HG03460 (cell line): ENCODE data around the gene NPTXR.

Source experiments
- ATAC-seq: cut with Tn5 transposase; IDR thresholded peaks from one replicate; pipeline ENCODE4 v1.9.1; 2021; ENCODE audit not compliant: unreplicated experiment

Gene NPTXR

GRCh38 chr22:38843657-38844314 lies at the start of gene NPTXR:
Gene NPTXR, minus strand, starts transcription at chr22:38844028.
- ATAC-seq = no peak

- no peak for ATAC-seq
Measured at GRCh38 chr22:38891256-38891655, 47.4 kb upstream of the NPTXR start.

- no peak for ATAC-seq
Measured at GRCh38 chr22:38890377-38890776, 46.5 kb upstream of the NPTXR start.

DNA sequence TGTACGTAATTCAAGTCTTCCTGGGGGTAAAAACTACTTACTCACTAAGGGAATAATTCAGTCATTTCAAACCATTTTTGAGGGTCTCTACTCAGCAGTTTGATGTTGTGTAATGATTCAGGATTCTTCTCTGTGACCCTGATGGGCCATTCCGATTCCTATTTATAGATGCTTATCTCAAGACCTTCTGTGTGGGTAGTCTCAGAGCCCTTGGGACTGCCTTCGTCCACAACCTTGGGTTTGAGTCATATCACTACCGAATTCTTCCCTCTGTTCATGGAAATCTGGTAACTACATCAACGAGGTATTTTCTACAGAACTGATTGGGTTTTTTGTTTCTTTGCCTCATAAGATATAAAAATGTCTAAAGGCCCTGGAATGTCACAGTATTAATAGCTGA lies 42.5 kb upstream of the NPTXR start:
- no peak for ATAC-seq

DNA sequence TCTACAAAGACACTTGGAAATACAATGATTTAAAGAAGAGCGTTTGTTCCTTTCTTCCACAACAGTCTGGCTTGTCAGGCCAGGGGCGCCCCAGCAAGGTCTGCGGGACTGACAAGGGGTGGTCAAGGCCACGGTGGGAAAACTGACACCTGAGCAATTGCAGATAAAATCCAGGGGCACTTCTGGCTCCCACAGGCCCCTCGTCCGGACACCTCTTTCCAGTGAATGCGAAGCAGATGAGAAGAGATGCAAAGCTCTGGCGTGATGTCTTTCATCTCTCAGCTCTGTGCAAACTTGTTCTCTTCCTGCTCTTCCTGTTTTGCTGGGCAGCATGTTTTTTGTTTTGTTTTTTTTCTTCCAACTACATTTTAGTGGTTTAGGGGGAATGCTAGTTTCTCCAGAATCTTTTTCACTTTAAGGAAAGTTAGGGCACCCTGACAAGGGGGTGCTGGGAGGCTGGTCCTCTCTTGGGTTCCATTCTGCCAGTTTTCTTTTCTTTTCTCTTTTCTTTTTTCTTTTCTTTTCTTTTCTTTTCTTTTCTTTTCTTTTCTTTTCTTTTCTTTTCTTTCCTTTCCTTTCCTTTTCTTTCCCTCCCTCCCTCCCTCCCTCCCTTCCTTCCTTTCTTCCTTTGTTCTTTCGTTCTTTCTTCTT lies 39.3 kb upstream of the NPTXR start:
- ATAC-seq = no peak

- no peak for ATAC-seq
Measured at GRCh38 chr22:38881997-38882879, 38.4 kb upstream of the NPTXR start.

DNA sequence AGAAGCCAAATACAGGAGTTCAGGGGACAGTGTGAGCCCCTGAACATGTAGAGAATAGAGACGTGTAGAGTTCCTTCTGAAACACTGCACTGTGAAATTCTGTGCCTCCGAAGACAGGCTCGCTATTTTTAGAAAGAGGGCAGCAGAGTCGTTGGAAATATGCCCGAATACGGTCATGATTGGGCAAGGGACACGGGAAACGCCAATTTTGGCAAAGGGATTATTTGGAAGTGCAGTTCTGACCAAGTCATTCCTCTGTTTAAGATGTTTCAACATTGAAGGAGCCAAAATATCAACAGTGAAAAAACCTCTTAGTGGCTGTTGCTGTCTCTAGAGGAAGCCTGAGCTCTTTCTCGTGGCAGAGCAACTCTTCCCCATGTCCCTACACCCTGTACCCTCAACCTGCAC lies 37.6 kb upstream of the NPTXR start:
- ATAC-seq = no peak

DNA sequence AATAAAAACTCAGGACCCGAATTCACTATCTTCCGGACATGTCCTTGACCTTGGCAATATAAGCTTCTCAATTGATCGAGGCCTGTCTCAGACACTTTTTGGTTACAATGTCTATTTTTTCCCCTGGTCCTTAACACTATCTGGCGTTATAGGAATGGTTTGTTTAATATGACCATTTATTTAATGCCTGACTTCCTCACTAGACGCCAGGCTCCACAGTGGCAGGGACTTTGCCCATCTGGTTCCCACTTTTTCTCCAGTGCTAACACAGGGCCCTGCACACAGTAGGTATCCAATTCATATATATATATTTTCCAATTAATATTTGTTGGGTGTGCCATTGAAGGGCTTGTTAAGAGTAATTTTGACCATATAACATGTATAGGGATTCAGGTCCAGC lies 36.1 kb upstream of the NPTXR start:
- no peak for ATAC-seq

DNA sequence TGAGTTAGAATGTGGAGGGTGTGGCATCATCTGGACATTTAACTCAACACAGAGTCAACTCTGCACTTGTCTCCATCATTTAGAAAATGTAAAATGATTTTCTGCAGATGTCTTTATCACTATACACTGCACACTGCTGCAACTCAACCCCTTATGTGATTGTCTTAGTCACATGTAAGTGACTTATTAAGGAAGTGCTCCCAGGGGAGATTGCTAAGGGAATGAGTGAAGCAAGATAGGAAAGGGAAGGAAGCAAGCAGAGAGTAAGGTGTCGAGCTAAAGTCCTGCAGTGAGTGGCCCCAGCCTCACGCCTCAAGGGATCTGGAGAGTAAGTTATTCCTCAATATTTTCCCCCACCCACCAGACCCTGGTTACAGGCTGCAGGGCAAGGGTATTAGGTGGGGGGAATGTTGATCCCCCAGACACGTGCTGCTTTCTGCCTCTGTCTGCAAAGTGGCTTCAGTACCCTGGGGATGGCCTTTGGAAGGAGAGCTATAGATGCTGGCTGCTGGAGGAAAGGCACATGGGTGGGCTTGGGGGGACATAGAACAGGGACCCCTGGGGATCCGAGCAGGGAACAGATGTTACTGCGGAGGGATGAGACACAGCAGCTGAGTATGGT lies 35.4 kb upstream of the NPTXR start:
- ATAC-seq = no peak

- ATAC-seq = no peak
Measured at GRCh38 chr22:38878001-38878400, 34.2 kb upstream of the NPTXR start.

GRCh38 chr22:38874529-38875222 lies 30.8 kb upstream of the NPTXR start:
- ATAC-seq = no peak

DNA sequence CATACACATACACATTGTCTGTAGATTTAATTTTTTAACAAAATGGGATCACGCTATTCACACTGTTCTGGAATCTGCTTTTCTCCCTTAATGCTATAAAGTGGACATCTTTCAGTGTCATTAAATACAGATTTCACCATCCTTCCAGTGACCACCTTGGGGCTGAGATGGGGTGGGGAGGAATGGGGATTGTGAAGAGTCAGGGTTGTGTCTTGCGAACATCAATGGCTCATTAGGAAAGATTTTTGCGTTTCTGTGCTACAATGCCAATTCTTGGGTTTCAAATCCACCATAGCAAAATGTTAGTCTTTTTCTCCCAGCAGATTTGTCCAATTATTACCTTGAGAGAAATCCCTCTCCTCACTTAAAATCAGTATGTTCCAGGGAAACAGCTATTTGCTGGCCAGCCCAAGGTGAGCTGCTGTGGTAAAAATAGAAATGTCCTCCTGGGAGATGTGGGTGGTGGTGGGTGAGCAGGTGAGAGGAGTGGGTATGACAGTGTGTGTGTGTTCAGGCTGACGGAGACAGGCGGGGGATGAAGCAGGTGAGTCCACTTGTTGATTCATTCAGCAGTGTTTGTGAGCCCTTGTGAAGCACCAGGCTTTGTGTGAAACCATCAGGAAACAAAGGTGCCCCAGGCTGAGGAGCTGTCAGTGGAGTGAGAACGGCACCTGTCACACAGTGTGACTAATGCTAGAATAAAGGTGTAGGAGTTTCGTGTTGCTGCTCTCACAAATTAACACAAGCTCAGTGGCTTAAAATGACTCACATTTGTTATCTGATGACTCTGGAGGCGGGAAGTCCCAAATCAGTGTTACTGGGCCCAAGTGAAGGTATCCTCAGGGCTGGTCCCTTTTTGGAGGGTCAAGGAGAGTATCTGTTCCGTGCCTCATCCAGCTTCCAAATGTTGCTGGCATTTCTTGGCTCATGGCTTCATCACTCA lies 29.9 kb upstream of the NPTXR start:
- no peak for ATAC-seq

DNA sequence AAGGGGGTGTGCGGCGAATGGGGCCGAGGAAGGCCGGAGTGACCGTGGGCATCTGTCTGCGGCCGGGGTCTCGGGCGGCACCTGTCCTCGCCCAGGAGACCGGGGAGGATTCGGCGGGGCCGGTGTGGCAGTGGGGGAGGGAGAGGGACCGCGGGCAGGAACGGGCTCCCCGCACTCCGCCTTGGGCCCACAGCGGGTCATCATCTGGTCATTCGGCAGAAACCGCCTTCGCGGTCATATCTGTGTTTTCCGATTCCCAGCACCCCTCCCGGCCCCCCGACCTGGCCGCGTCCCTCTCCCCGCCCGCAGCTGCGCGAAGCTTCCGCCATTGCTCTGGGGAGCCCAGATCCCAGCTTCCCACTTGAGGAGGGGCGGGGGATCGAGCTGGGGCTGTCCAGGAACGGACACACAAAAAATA lies 29.0 kb upstream of the NPTXR start:
- ATAC-seq = no peak

- peak; percentile 54 for ATAC-seq
Measured at GRCh38 chr22:38872172-38872830, 28.5 kb upstream of the NPTXR start, which contains the start of gene CBX6. Gene CBX6, minus strand, starts transcription at chr22:38872216. Its CDS starts 26 bp downstream, at chr22:38872190.

- ATAC-seq = peak; percentile 17
Measured at GRCh38 chr22:38871360-38872171, 27.7 kb upstream of the NPTXR start.

DNA sequence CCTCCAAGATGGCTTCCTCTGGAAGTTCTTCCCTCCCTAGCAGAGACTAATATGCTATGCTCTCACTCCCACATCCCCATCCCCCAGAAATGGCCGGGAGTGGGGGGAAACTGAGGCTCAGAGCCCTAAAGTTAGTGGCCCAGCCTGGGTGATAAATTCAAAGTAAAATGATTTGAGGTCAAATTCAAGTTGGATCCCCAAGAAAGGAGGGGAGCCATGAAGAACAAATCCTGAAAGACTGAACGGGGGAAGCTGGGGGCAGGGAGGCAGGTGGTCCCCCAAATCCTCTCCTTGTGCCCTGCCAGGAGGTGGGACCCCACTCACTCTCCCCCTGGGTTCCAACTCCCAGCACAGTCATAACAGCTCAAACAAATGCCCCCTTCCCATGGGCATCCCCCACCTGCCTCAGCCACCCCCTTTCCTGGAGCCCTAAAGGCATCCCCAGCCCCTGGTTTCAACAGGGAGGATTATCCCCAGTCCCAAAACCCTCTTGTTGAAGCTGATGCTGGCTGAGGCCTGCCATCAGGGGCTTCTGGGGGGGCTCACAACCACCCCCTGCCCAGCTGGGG lies 27.0 kb upstream of the NPTXR start:
- ATAC-seq = no peak

- ATAC-seq = no peak
Measured at GRCh38 chr22:38870312-38870741, 26.5 kb upstream of the NPTXR start.

GRCh38 chr22:38869663-38870062 lies 25.8 kb upstream of the NPTXR start:
- no peak for ATAC-seq
